T-cell (primary cell): ENCODE results near the gene CLEC10A. TPM values are rescaled to one million over a fixed set of nuclear protein-coding genes. Genes with fewer than 3 reads are reported as not detected.

Experiments
- ATAC-seq, 4 experiments: fragments of 200-7000 bp in 3 of 4; fragments of 150-1000 bp in 1 of 4; cut with Tn5 transposase; replicated peaks in 1 of 4; 1 replicate in 3 of 4; 2 replicates in 1 of 4; pipeline ENCODE4 v1.10.0; 2021; ENCODE audit warnings: moderate library complexity in 3 of 4, mild to moderate bottlenecking in 2 of 4, moderate number of reproducible peaks in 1 of 4
- CTCF ChIA-PET, 2 donors: fragments of 300-600 bp; sonication (Branson Sonifier 250); formaldehyde crosslinking; loops; one replicate each; lab custom pipeline; 2022; ENCODE audit warnings: antibody characterized with exemption in 2 of 2; lab: Charles Lee
- POLR2A ChIA-PET, 2 donors: fragments of 300-600 bp; sonication (Branson Sonifier 250); formaldehyde crosslinking; loops; one replicate each; lab custom pipeline; 2022; ENCODE audit warnings: antibody characterized with exemption in 2 of 2; lab: Charles Lee
- DNase-seq, 35 experiments: peaks; one replicate each; pipeline versions ENCODE4 v3.0.0 to v3.0.0-alpha.2; 2013 to 2023
- H3K27ac ChIP-seq: one replicate; pipeline ENCODE4 v1.5.1; 2013; ENCODE audit warnings: low read length
- H3K27me3 ChIP-seq, 2 experiments: replicated peaks in 1 of 2; 1 replicate in 1 of 2; 2 replicates in 1 of 2; pipeline versions ENCODE4 v1.6.1 to v1.7.0; 2013; ENCODE audit warnings: low read length in 1 of 2, mixed read lengths in 1 of 2; ENCODE audit not compliant: control insufficient read depth in 2 of 2, insufficient read depth in 2 of 2; ENCODE audit errors: extremely low read depth in 1 of 2
- H3K36me3 ChIP-seq, 2 donors: 1 replicate in 1 of 2; 2 replicates in 1 of 2; pipeline versions ENCODE4 v1.6.1 to v1.7.0; 2013; ENCODE audit warnings: low read length in 1 of 2; ENCODE audit not compliant: control insufficient read depth in 2 of 2, insufficient read depth in 1 of 2; ENCODE audit errors: extremely low read depth in 1 of 2
- H3K4me1 ChIP-seq, 2 experiments: 1 replicate in 1 of 2; 2 replicates in 1 of 2; pipeline versions ENCODE4 v1.6.1 to v1.7.0; 2013; ENCODE audit warnings: low read length in 2 of 2, mixed read lengths in 1 of 2; ENCODE audit not compliant: insufficient read depth in 2 of 2, control insufficient read depth in 1 of 2; ENCODE audit errors: extremely low read depth in 1 of 2
- H3K4me3 ChIP-seq, 2 donors: 1 replicate in 1 of 2; 2 replicates in 1 of 2; pipeline versions ENCODE4 v1.5.1 to v1.7.0; 2013; ENCODE audit warnings: mild to moderate bottlenecking in 2 of 2, low read length in 1 of 2, moderate library complexity in 1 of 2; ENCODE audit not compliant: control insufficient read depth in 1 of 2; ENCODE audit errors: extremely low read depth in 1 of 2
- H3K9me3 ChIP-seq: 2 replicates; pipeline ENCODE4 v1.7.0; 2013
- H3K27ac Mint-ChIP-seq, 2 donors: one replicate each; pipeline ENCODE4 v1.8.0; 2020 to 2021; ENCODE audit warnings: mild to moderate bottlenecking in 2 of 2, mixed read lengths in 2 of 2
- H3K27me3 Mint-ChIP-seq, 2 donors: one replicate each; pipeline ENCODE4 v1.8.0; 2021 to 2022; ENCODE audit warnings: mixed read lengths in 2 of 2
- H3K36me3 Mint-ChIP-seq: one replicate; pipeline ENCODE4 v1.8.0; 2021; ENCODE audit warnings: mixed read lengths
- H3K4me1 Mint-ChIP-seq, 3 donors: one replicate each; pipeline ENCODE4 v1.8.0; 2020 to 2022; ENCODE audit warnings: mixed read lengths in 3 of 3, mild to moderate bottlenecking in 1 of 3
- H3K4me3 Mint-ChIP-seq, 3 donors: one replicate each; pipeline ENCODE4 v1.8.0; 2020 to 2022; ENCODE audit warnings: mild to moderate bottlenecking in 3 of 3, mixed read lengths in 3 of 3, moderate library complexity in 3 of 3
- H3K9me3 Mint-ChIP-seq, 3 donors: one replicate each; pipeline ENCODE4 v1.8.0; 2020 to 2022; ENCODE audit warnings: mixed read lengths in 3 of 3
- WGBS: methylation state at CpG from one replicate; pipeline ENCODE4 v1.1.5; 2013; ENCODE audit warnings: missing lambda C conversion rate; ENCODE audit not compliant: insufficient coverage; 5-methylcytosine and 5-hydroxymethylcytosine counted together
- total RNA-seq, 35 experiments: library from RNA in 6 of 35; stranded (reverse) in 6 of 35; fragments of 120-200 nt in 1 of 35; gene quantifications; one replicate each; pipeline versions ENCODE4 v1.2.1 to v1.2.4 and lab custom pipeline; 2013 to 2026

The CLEC10A gene
- total RNA-seq, 5 donors from 2014 or later (not counting 1 experiment from before 2014, with no cell fraction given): not detected

GRCh38 chr17:7070712-7071111 lies 9.3 kb downstream of the CLEC10A start:
- 100% methylated on average over 1 of the region's 3 CpGs for WGBS
- ChIA-PET POLR2A (interaction anchor here in 1 of 2 donors (0.7 kb wide), 1 partner anchor 214 kb away, joined by 3 read pairs; no protein-coding TSS in a partner anchor), CTCF (interaction anchor here in 1 of 2 donors (0.7 kb wide), 1 partner anchor 1584 kb away, joined by 3 read pairs; no protein-coding TSS in a partner anchor)
- H3K4me3 ChIP-seq: no peak overlapping the region
- Mint-ChIP-seq H3K36me3 (peaks cover 6% of the 10 kb centered on the region), H3K4me3 (no peak overlapping the region), H3K9me3 (peaks cover 10 to 20% (median 10%) of the 10 kb centered on the region in 3 donors), H3K27me3 (no peaks in the 10 kb centered on the region), H3K4me1 (no peaks in the 10 kb centered on the region), H3K27ac (no peak overlapping the region)
- H3K27ac ChIP-seq: no peak overlapping the region
- H3K36me3 ChIP-seq: no peaks in the 10 kb centered on the region
- no peaks in the 10 kb centered on the region for H3K9me3 ChIP-seq
- no peaks in the 10 kb centered on the region for H3K4me1 ChIP-seq
- ATAC-seq (no peak), DNase-seq (no peak)
- peaks cover 0 to under 1% of the 10 kb centered on the region in 2 experiments for H3K27me3 ChIP-seq

GRCh38 chr17:7068268-7068667 lies 11.8 kb downstream of the CLEC10A start:
- Histone ChIP-seq H3K27me3 (peaks cover 0 to 8% of the 10 kb centered on the region in 2 experiments), H3K4me1 (no peaks in the 10 kb centered on the region), H3K27ac (no peak overlapping the region), H3K4me3 (no peak overlapping the region), H3K9me3 (no peaks in the 10 kb centered on the region), H3K36me3 (no peaks in the 10 kb centered on the region)
- H3K36me3 Mint-ChIP-seq: peaks cover 6% of the 10 kb centered on the region
- ATAC-seq (no peak), DNase-seq (no peak)
- WGBS: no CpG with 5 or more reads among the region's 1 CpG
- H3K27me3 Mint-ChIP-seq: peaks cover 7 to 8% of the 10 kb centered on the region in 2 donors
- H3K4me3 Mint-ChIP-seq: no peak overlapping the region
- CTCF ChIA-PET: no interaction called here
- H3K9me3 Mint-ChIP-seq: peaks cover 10 to 20% (median 10%) of the 10 kb centered on the region in 3 donors
- no peaks in the 10 kb centered on the region for H3K4me1 Mint-ChIP-seq
- H3K27ac Mint-ChIP-seq: no peak overlapping the region
- POLR2A ChIA-PET: no interaction called here

- ATAC-seq (no peak), DNase-seq (no peak)
- H3K9me3 ChIP-seq: no peaks in the 10 kb centered on the region
- ChIA-PET POLR2A (no interaction called here), CTCF (no interaction called here)
- no peaks in the 10 kb centered on the region for H3K36me3 ChIP-seq
- H3K27me3 Mint-ChIP-seq: peaks cover 11% of the 10 kb centered on the region in 2 donors
- H3K9me3 Mint-ChIP-seq: peaks cover 10 to 20% (median 10%) of the 10 kb centered on the region in 3 donors
- H3K27ac ChIP-seq: no peak overlapping the region
- no peak overlapping the region for H3K4me3 Mint-ChIP-seq
- WGBS: no CpG with 5 or more reads among the region's 1 CpG
- H3K27me3 ChIP-seq: peaks cover 0 to 8% of the 10 kb centered on the region in 2 experiments
- no peak overlapping the region for H3K4me3 ChIP-seq
- no peaks in the 10 kb centered on the region for H3K4me1 Mint-ChIP-seq
- H3K36me3 Mint-ChIP-seq: peaks cover 6% of the 10 kb centered on the region
- H3K27ac Mint-ChIP-seq: no peak overlapping the region
- H3K4me1 ChIP-seq: no peaks in the 10 kb centered on the region
These were observed 12.9 kb downstream of the CLEC10A start for GRCh38 chr17:7067198-7067597.

DNA sequence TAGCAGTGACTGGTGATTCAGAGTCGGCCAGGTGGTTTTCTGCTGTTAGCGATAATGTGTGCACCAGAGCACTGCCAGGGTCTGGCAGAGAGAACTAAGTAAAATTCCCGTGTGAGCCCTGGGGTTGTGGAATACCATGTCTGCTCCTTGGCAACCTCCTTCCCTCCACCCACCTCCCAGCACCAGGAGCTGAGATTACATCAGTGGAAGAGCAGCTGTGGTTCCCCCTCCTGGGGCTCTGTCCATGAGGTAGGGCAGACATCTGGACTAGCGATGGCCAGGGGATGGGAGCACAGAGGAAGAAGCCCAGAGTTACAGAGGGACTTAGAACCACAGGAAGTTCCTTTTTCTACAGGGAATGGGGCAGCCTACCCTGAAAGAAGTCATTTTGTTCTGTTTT lies 15.8 kb downstream of the CLEC10A start:
- H3K4me3 Mint-ChIP-seq: no peak overlapping the region
- ATAC-seq (no peak), DNase-seq (no peak)
- H3K4me1 Mint-ChIP-seq: peaks cover 0 to 6% (median 5%) of the 10 kb centered on the region in 3 donors
- H3K36me3 Mint-ChIP-seq: peaks cover 6% of the 10 kb centered on the region
- peaks cover 15% of the 10 kb centered on the region in 2 donors for H3K27me3 Mint-ChIP-seq
- H3K27ac Mint-ChIP-seq: no peak overlapping the region
- H3K9me3 Mint-ChIP-seq: peaks cover 10 to 20% (median 10%) of the 10 kb centered on the region in 3 donors
- Histone ChIP-seq H3K36me3 (no peaks in the 10 kb centered on the region), H3K27me3 (peaks cover 0 to 14% of the 10 kb centered on the region in 2 experiments), H3K27ac (no peak overlapping the region), H3K9me3 (no peaks in the 10 kb centered on the region), H3K4me3 (no peak overlapping the region), H3K4me1 (no peaks in the 10 kb centered on the region)
- WGBS: 69% methylated on average over 4 of the region's 4 CpGs
- ChIA-PET POLR2A (no interaction called here), CTCF (no interaction called here)

DNA sequence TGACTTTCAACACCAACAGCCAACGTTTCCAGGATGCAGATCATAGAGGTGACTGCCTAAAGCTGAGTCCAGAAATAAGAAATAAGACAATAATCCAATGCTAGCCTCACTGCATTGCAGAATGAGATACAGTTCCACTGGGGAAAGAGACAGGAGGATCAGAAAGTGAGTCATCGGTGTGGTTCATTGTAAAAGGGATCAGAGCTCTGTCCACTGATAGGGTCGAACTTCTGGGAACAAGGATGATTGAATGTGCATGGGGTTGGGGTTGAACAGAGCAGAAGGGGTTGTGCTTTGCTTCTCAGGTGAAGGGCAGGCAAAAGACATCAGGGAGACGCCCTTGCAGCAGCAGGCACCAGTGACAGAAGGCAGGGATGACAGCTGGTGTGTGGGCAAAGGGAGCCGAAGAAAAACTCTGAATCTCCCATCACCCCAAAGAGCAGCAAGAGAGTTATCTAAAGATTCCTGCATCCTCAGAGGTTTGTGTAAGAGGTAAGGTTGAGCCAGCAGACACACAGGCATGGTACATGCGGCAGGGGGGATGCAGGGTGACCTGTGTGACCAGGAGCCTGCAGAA lies 16.4 kb downstream of the CLEC10A start:
- Histone ChIP-seq H3K27ac (no peak overlapping the region), H3K4me1 (no peaks in the 10 kb centered on the region), H3K36me3 (no peaks in the 10 kb centered on the region), H3K4me3 (no peak overlapping the region), H3K9me3 (no peaks in the 10 kb centered on the region), H3K27me3 (peaks cover 0 to 14% of the 10 kb centered on the region in 2 experiments)
- peaks cover 5 to 6% (median 5%) of the 10 kb centered on the region in 3 donors for H3K4me1 Mint-ChIP-seq
- H3K9me3 Mint-ChIP-seq: peaks cover 5 to 14% (median 7%) of the 10 kb centered on the region in 3 donors
- CTCF ChIA-PET: no interaction called here
- POLR2A ChIA-PET: no interaction called here
- H3K27ac Mint-ChIP-seq: no peak overlapping the region
- peaks cover 2% of the 10 kb centered on the region for H3K36me3 Mint-ChIP-seq
- H3K4me3 Mint-ChIP-seq: no peak overlapping the region
- ATAC-seq (no peak), DNase-seq (no peak)
- H3K27me3 Mint-ChIP-seq: peaks cover 15% of the 10 kb centered on the region in 2 donors
- WGBS: 77% methylated on average over 3 of the region's 6 CpGs

DNA sequence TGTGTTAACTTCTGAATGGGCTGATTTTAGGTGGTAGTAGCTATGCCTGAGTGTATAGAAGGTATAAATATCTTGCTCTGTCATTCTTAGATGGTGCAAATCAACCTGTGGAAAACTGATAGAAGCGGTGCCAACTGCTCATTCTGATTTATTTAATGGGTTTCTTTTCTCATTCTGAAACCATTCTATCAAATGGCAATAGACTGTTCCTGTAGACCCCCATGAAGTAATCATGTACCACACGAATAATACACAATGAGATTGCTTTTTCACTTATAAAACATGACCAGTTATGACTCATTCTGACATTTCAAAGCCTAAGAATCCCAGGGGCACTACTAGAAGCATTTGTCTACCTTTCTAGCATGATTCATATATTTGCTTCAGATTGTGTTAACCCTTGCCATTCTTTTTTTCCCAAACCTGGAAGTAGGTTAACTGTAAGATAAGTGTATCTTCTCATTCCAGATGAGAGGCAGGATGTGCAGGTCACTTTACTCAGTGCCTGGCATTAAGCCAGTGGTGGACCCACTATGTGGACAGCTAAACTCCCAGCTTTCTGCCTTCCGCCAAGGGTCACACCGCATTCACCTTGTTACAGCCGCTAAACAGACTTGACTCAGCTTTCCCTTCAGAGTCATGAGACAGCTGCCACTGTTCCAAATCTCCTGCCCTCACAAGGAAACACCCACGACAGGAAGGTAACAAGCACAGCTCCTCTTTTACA lies 19.7 kb downstream of the CLEC10A start:
- Histone ChIP-seq H3K9me3 (no peaks in the 10 kb centered on the region), H3K27ac (no peak overlapping the region), H3K36me3 (no peaks in the 10 kb centered on the region), H3K27me3 (peaks cover 0 to 12% of the 10 kb centered on the region in 2 experiments), H3K4me3 (no peak overlapping the region), H3K4me1 (no peaks in the 10 kb centered on the region)
- POLR2A ChIA-PET: no interaction called here
- CTCF ChIA-PET: interaction anchor here in 1 of 2 donors (0.5 to 0.8 kb wide), 2 partner anchors 21 to 73 kb away, joined by 3 to 4 read pairs; no protein-coding TSS in a partner anchor
- Mint-ChIP-seq H3K9me3 (no peaks in the 10 kb centered on the region), H3K36me3 (no peaks in the 10 kb centered on the region), H3K4me1 (peaks cover 5 to 6% (median 5%) of the 10 kb centered on the region in 3 donors), H3K27me3 (peaks cover 15 to 17% of the 10 kb centered on the region in 2 donors), H3K27ac (no peak overlapping the region), H3K4me3 (no peak overlapping the region)
- WGBS: 43% methylated on average over 2 of the region's 6 CpGs
- DNase-seq: no peak
- peak in 1 of 4 experiments; percentile 43 for ATAC-seq
